Measurements from ENCODE around the gene SCIN.

GRCh38 chr7:12684733-12685132, 114.2 kb downstream of the SCIN start:
- TF ChIP-seq FOXP2 (optimal IDR thresholded peaks at IDR 0.05; ENCODE audit: borderline replicate concordance, extremely low read depth, extremely low read length, insufficient read depth): no peak
- no peak for TF ChIP-seq POLR2AphosphoS5 (IDR thresholded peaks at IDR 0.05; ENCODE audit: low read depth, low read length)
- TF ChIP-seq REST (IDR thresholded peaks at IDR 0.05; ENCODE audit: insufficient read depth in 1 of 2, low read depth in 2 of 2, low read length in 2 of 2): no peak
